Activated CD4-positive, alpha-beta T cell treated with anti-CD3 and anti-CD28 coated beads for 4 hours (primary cell): ENCODE data around the gene EPAS1.

Experiments used
- DNase-seq, 2 donors: peaks; one replicate each; pipeline ENCODE4 v3.0.0-alpha.2; 2020

Gene EPAS1

DNA sequence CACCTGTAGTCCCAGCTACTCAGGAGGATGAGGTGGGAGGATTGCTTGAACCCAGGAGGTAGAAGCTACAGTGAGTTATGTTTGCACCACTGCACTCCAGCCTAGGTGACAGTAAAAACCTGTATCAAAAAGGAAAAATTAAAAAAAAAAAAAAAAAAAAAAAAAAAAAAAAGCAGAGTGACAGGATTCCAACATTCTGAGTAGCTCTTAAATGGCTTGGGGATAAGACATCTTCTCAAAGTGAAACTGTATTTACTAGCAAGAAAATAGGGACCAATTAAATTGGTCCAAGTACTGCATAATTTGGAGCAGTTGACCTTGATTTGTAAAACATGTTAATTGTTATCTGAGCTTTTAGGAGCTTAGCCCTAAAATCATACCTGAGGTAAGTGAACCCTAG lies 116.4 kb downstream of the EPAS1 start:
- DNase-seq: no peak

DNA sequence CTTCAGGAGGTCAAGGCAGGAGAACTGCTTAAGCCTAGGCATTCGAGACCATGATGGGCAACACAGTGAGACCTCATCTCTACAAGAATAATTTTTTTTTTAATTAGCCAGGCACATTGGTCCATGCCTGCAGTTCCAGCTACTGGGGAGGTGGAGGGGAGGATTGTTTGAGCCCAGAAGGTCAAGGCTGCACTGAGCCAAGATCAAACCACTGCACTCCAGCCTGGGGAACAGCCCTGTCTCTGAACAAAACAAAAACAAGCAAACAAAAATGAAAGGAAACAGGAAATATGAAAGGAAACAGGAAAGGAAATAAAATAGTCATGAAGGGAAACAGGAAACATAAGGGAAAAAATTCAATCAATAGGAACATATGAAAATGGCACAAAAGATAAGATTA lies 117.5 kb downstream of the EPAS1 start:
- no peak for DNase-seq

DNA sequence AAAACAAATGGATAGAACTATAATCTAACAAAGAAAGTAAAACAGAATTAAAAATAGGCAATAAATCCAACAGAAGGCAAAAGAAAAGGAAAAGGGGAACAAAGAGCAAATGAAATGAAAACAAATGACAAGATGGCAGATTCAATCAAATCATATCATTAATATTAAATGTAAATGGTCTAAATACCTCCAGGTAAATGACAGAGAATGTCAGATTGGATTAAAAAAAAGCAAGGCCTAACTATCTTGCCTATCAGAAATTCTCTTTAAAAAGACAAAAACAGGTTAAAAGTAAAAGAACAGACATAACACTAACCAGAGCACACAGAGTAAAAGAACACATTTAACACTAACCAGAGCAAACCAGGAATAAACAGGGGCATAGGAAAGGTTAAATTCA lies 119.1 kb downstream of the EPAS1 start:
- no peak for DNase-seq

DNA sequence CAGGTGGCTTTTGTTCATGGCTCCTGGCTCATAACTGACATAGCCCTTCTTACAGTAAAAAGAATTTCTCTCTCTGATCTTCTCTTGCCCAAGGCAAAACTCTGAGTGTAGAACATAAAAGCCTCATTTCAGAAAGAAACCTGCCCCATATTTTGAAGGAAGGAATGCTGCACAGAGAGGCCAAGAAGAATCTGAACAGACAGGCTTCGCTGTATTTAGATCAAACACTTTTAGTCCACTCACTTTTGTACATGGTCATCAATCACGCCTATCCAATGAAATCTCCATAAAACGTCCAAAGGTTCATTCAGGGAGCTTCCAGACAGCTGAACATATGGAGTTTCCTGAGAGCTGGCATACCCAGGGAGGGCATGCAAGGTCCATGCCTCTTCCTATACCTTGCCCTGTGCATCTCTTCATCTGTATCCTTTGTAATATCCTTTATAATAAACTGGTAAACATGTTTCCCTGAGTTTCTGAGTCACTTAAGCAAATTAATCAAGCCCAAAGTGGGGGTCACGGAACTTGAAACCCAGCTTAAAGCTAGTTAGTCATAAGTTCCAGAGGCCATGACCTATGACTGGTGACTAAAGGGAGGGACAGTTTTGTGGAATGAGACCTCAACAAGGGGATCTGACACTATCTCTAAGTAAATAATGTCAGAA lies 119.7 kb downstream of the EPAS1 start:
- no peak for DNase-seq

DNA sequence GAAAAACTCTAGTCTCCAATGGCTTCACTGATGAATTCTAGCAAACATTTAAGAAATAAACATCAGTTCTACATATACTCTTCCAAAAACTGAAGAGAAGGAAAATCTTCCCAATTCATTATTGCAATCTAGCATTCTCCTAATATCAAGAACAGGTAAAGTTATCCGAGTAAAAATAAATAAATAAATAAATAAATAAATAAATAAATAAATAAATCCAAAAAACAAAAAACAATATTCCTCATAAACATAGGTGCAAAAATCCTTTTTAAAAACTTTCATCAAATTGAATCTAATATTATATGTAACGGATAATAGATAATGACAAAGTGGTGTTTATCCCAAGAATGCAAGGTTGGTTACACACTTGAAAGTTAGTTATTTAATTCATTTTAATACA lies 123.7 kb downstream of the EPAS1 start:
- DNase-seq: no peak

DNA sequence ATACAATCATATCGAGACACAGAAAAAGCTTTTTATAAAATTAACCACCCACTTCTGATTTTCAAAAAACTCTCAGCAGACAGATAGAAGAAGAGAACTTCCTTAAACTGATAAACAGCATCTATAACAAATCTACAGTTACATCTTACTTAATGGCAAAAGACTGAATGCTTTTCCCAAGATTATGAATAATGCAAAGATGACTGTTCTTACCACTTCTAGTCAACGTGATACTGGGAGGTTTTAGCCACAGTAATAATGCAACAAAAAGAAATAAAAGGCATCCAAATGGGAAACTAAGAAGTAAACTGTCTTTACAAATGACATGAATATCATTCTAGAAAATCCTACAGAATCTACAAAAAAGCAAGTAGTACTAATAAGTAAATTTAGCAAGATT lies 124.2 kb downstream of the EPAS1 start:
- no peak for DNase-seq

DNA sequence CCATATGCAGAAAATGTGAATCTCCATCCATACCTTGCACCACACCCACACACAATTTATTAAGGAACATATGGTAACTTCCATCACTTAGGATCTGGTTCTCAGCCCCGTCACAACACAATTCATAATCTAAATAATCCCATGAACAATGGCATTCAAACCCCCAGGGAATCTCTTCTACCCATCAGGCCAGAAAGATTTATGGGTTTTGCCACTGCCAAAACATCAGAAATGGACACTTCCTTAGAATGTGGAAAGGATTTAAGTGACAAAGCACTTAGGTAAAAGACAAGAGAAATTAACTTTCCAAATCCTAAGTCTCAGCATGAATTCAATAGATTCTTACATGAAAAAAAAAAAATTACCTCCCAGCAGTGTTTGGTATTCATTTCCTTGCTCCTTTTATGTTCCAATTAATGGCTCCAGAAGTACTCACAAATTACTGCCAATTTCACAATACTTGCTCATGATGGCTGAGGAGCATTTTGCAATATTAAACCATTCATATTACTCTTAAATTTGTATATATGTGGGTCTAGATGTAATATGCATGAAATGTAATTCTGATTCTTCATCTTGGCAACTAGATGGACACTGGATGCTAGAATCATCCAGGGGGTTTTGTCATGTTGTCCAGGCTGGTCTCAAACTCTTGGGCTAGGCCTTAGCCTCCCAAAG lies 125.6 kb downstream of the EPAS1 start:
- DNase-seq: no peak

DNA sequence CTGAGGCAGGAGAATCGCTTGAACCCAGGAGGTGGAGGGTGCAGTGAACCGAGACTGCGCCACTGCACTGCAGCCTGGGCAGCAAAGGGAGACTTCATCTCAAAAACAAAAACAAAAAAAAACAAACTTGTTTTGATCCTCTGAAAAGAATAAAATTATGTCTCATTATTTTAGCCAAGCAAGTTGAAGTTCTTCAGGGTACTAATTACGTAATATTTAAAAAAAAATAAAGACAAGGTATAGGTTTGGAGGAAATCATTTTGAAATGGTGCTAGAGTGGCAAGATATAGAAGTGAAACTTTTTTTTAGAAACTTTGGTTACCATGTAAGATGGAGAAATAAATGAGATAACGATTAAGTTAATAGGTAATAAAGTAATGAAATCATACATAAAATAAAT lies 127.7 kb downstream of the EPAS1 start:
- DNase-seq: no peak

DNA sequence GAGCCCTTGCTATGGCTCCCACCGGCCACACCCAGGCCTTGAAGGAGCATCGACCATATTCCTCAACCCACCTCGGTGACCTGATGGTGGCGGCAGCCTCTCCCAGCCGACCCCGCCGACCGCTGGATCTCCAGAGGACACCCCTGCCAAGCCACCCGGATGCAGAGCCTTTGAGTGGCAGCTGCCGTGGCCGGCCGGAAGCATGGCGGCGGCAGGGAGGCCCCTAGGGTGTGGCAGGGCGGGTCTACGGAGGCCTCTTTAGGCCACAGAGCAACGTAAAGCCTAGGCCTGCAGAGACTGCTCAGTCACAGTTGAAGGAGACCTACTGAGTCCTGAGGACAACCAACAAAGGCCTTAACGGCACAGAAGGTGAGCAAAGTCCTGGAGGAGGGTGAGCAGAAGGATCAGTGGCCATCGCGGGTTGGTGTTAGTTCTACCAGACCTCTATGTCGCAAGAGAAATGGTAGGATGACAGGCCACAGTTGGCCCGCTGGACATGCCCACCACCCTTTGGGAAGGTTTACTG lies 131.8 kb downstream of the EPAS1 start:
- DNase-seq: no peak

DNA sequence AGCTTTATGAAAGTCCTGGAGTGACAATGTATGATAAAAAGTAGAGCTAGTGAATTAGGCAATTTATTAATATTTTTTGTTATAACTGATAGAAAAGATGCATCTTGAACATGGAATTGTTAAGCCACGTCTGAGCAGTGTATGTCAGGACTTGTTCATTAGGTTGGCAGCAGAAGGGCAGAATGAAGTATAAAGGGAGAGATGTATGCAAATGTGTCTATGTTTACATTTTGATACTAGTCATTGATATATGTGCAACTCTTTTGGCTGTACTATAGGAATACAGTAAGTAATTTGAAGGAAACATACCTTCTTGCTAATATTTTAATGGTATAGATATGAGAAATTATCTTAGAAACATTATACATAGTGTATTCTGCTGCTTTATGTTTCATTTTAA lies 133.2 kb downstream of the EPAS1 start:
- DNase-seq: no peak

DNA sequence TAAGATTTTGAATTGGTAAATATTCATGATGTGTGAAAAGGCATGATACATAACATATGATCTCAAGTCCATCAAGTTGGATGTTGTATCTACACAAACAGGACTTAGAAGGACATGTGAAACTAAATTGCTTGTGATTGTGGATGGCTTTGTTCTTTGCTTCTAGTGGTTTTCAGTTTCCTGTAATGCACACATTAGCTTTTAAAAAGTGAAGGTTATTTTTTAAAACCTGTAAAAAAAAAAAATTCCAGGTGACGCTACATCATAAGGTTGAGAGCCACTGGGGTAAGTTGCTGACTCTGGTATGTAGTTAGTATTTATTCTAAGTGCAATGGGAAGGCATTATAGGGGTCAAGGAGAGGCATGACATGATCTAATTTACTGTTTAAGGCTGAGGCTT lies 133.8 kb downstream of the EPAS1 start:
- no peak for DNase-seq

DNA sequence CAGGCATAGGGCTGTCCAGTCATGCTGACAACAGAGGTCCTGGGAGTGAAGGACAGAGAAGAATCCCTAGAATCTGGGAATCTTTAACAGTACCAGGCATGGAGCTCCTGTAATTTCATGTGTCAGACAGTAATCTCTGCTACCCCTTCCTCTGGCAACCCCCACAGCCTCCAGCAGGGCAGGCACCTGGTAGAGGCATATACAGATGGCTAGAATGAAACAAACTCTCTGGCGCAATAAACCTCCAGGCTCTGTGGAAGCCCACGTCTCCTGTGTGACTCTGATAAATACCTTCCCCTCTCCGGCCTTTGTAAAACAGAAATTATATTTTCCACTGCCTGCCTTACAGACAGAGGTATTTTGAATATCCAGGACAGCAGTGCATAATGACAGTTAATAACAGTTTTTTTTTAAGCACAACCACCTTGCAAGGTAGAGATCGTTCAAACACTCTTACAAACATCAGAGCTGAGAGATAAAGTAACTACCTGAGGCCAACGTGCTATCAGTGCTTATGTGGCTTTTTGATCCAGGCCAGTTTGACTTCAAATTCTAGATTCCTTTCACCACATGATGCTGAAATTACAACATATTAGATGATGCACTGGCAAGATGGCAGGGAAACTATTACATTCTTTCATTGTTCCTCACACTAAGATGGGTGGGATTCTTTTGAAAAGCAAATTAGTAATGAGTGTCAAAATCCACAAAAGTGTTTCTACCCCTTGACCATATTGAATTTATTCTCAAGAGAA lies 134.5 kb downstream of the EPAS1 start:
- DNase-seq: no peak

DNA sequence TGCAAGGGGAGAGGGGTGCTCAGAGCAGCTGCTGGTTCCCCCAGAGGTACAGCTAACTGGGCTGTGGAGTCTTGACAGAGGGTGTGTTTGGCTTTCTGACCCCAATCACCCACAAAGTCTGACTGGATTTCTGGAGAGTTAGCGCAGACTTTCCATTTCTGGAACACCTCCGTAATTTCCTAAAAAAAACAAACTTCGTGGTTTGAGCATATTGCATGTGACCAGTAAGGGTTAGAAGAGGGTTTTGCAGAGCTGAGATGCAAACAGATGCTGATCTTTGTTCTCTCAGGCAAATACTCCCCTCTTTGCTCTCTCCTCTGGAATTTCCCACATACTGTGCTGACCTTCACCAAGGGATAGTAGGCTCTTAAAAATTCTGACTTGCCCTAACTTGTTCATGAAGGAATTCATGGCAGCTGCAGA lies 137.7 kb downstream of the EPAS1 start:
- no peak for DNase-seq

DNA sequence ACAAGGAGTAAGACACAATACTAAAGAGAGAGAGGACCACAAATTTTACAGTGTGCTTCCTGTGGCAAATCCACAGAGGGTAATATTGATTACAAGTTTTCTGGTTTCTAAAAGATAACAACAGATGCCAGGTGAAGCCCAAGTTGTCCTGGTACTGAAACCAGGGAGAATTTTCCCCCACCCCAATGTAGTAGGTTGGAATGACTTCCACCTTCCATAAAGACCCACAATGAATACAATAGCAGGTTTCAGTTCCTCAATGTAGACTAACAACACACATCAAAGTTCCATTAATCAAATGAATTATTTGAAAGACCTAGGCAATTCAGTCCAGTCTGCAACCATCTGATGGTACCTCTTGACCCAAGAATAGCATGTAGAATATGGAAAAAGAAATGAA lies 138.1 kb downstream of the EPAS1 start:
- DNase-seq: no peak

DNA sequence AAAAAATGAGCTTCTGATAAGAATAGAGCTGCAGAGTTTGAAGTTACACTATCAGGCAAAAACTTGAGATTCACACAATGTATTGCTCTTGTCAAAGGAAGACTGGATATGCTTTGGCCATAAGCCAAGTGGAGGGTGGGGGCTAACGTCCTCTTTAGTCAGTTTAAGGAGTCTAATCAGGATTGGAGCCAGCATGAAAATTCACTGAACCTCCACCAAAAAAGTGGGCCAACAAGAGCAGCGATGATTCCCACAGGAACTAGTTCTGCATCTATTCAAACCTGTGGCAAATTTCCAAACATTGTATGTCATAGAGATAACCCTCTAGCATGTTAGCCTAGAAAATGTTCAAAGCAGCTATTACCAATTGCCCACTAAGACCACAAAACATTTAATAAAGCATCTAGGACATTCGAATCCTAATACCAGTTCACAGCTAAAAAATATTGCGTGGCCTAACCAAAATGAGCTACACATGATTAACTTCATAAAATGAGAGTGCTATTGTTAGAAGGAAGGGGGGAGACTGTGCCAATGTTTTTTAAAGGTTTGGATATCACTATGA lies 138.7 kb downstream of the EPAS1 start:
- no peak for DNase-seq
